ENCODE measurements around the gene AGMAT.
"Not testable (repeated sequence)": the region's sequence is repeated elsewhere in the genome, so short reads cannot be mapped to it uniquely, and the experiment has no call there.

The AGMAT gene

GRCh38 chr1:15604400-15604799, 19.5 kb upstream of the AGMAT start:
- H3K9ac ChIP-seq (ENCODE audit: low read length); DNase-seq (ENCODE audit: low read depth); H3K27me3 ChIP-seq (replicated peaks; ENCODE audit: control insufficient read depth, insufficient read depth, low read length): not testable (repeated sequence)

DNA sequence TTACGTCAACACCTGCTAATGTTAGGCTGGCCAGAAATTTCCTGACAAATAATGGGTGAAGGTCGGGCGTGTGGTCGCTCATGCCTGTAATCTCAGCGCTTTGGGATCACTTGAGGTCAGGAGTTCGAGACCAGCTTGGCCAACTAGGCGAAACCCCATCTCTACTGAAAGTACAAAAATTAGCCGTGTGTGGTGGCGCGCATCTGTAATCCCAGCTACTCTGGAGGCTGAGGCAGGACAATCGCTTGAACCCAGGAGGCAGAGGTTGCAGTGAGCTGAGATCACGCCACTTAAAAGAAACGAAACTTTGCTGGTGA, 19.1 kb upstream of the AGMAT start:
- not testable (repeated sequence) for H3K27me3 ChIP-seq (replicated peaks; ENCODE audit: control insufficient read depth, insufficient read depth, low read length); DNase-seq (ENCODE audit: low read depth); H3K36me3 ChIP-seq (ENCODE audit: control insufficient read depth, insufficient read depth, low read length, severe bottlenecking); H3K9me3 ChIP-seq (ENCODE audit: control insufficient read depth, low read length)
- peaks cover 11% of the 10 kb centered on the region for H3K4me1 ChIP-seq (ENCODE audit: control insufficient read depth, insufficient read depth, low read length)
- H3K4me3 ChIP-seq (ENCODE audit: low read length): peak overlapping the region; percentile 83
- H3K9ac ChIP-seq (ENCODE audit: low read length): peak overlapping the region; percentile 89

More at GRCh38 chr1:15604400-15604799, 19.5 kb upstream of the AGMAT start:
- not testable (repeated sequence) for H3K36me3 ChIP-seq (ENCODE audit: control insufficient read depth, insufficient read depth, low read length, severe bottlenecking); H3K4me3 ChIP-seq (ENCODE audit: low read length); H3K9me3 ChIP-seq (ENCODE audit: control insufficient read depth, low read length)
- peaks cover 11% of the 10 kb centered on the region for H3K4me1 ChIP-seq (ENCODE audit: control insufficient read depth, insufficient read depth, low read length)

DNA sequence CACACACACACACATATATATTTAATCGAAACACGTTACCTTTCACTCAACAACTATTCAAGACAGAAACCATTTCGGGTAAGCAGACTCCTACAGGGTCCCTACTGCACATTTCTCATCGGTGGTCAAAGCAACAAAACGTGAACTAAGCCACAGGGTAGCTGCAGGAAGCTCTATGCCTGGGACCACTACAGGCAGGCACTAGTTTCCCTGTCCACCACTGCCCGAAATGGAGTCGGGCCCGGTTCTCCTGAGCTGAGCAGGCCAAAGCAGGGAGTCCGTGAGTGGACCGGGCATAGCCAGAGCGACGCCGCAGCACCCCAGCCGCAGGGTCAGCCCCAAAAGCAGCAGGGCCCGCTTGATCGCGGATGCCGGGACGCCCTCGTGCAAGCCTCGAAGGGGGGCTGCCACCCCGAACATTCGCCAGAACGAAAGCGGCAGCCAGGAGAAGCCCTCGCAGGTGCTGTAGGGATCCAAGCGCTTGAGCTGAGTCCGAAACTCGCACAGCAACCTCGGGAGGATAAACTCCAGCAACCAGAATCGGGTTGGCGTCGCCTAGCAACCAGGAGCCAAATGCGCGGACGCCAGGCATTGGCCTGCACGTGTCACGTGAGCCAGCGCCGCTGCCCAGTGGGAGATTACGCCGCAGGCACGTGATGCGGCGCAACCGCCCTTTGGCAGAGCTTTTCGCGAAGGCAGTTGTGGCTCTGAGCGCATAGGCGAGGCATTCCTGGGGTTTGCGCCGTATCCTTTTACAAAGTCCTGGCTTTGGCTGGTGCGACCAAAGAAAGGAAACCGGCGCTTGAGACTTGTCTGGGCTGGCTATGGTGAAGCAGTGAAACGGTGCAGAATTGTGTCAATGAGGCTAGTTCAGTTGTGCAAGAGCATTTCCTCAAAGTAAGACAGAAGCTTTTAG, 18.5 kb upstream of the AGMAT start:
- DNase-seq (ENCODE audit: low read depth): peak; percentile 95
- H3K9ac ChIP-seq (ENCODE audit: low read length): peak overlapping the region; percentile 89
- H3K27me3 ChIP-seq (replicated peaks; ENCODE audit: control insufficient read depth, insufficient read depth, low read length): no peaks in the 10 kb centered on the region
- no peaks in the 10 kb centered on the region for H3K36me3 ChIP-seq (ENCODE audit: control insufficient read depth, insufficient read depth, low read length, severe bottlenecking)
- H3K4me1 ChIP-seq (ENCODE audit: control insufficient read depth, insufficient read depth, low read length): peaks cover 15% of the 10 kb centered on the region
- H3K9me3 ChIP-seq (ENCODE audit: control insufficient read depth, low read length): no peaks in the 10 kb centered on the region
- peak overlapping the region; percentile 83 for H3K4me3 ChIP-seq (ENCODE audit: low read length)

GRCh38 chr1:15598436-15598835, 13.6 kb upstream of the AGMAT start:
- Histone ChIP-seq H3K36me3 (ENCODE audit: control insufficient read depth, insufficient read depth, low read length, severe bottlenecking) (no peaks in the 10 kb centered on the region), H3K4me3 (ENCODE audit: low read length) (no peak overlapping the region), H3K9me3 (ENCODE audit: control insufficient read depth, low read length) (no peaks in the 10 kb centered on the region), H3K27me3 (replicated peaks; ENCODE audit: control insufficient read depth, insufficient read depth, low read length) (no peaks in the 10 kb centered on the region), H3K4me1 (ENCODE audit: control insufficient read depth, insufficient read depth, low read length) (peaks cover 22% of the 10 kb centered on the region), H3K9ac (ENCODE audit: low read length) (no peak overlapping the region)
- no peak for DNase-seq (ENCODE audit: low read depth)

DNA sequence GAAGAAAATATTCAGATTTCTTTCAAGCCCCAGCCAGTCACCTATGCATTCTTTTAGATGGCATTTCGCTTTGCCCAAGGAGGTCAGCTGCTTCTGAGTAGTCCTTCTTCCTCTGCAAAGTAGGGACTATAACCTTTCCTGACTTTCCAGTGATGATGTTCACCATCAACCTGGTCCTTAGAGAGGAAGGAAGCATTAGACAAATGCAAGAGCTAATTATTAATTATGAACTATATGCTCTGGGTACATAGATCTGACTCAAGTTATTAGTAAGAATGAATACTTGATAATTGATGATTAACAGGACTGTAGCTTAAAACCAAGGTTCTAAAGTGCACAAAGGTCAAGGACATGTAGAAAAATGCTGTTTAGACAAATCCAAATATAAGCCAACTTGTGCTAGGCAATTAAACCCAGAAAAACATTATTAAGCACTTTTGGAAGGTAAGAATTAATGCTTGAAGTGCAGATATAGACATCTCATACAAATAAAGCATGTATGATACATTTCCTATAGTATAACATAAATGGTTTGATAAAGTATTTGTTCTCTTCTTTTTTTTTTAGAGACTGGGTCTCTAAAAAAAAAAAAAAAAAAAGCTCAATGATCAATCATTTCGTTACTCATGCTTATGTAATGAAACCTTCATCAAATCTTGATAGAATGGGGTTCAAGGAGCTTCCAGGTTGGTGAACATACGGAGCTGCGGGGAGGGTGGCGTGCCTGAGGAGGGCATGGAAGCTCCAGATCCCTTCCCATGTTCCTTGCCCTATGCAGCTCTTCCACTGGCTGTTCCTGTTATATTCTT, 11.2 kb upstream of the AGMAT start:
- H3K9ac ChIP-seq (ENCODE audit: low read length): no peak overlapping the region
- H3K27me3 ChIP-seq (replicated peaks; ENCODE audit: control insufficient read depth, insufficient read depth, low read length): no peaks in the 10 kb centered on the region
- H3K36me3 ChIP-seq (ENCODE audit: control insufficient read depth, insufficient read depth, low read length, severe bottlenecking): no peaks in the 10 kb centered on the region
- H3K4me1 ChIP-seq (ENCODE audit: control insufficient read depth, insufficient read depth, low read length): peaks cover 16% of the 10 kb centered on the region
- no peak overlapping the region for H3K4me3 ChIP-seq (ENCODE audit: low read length)
- H3K9me3 ChIP-seq (ENCODE audit: control insufficient read depth, low read length): no peaks in the 10 kb centered on the region
- no peak for DNase-seq (ENCODE audit: low read depth)

GRCh38 chr1:15592285-15592684, 7.4 kb upstream of the AGMAT start:
- Histone ChIP-seq H3K4me3 (ENCODE audit: low read length) (no peak overlapping the region), H3K4me1 (ENCODE audit: control insufficient read depth, insufficient read depth, low read length) (peaks cover 5% of the 10 kb centered on the region), H3K9me3 (ENCODE audit: control insufficient read depth, low read length) (no peaks in the 10 kb centered on the region), H3K36me3 (ENCODE audit: control insufficient read depth, insufficient read depth, low read length, severe bottlenecking) (no peaks in the 10 kb centered on the region), H3K27me3 (replicated peaks; ENCODE audit: control insufficient read depth, insufficient read depth, low read length) (no peaks in the 10 kb centered on the region), H3K9ac (ENCODE audit: low read length) (no peak overlapping the region)
- no peak for DNase-seq (ENCODE audit: low read depth)

GRCh38 chr1:15583016-15583706, 1.7 kb downstream of the AGMAT start:
- no peak for DNase-seq (ENCODE audit: low read depth)
- Histone ChIP-seq H3K9me3 (ENCODE audit: control insufficient read depth, low read length) (no peaks in the 10 kb centered on the region), H3K4me3 (ENCODE audit: low read length) (no peak overlapping the region), H3K4me1 (ENCODE audit: control insufficient read depth, insufficient read depth, low read length) (no peaks in the 10 kb centered on the region), H3K36me3 (ENCODE audit: control insufficient read depth, insufficient read depth, low read length, severe bottlenecking) (no peaks in the 10 kb centered on the region), H3K9ac (ENCODE audit: low read length) (no peak overlapping the region), H3K27me3 (replicated peaks; ENCODE audit: control insufficient read depth, insufficient read depth, low read length) (no peaks in the 10 kb centered on the region)

DNA sequence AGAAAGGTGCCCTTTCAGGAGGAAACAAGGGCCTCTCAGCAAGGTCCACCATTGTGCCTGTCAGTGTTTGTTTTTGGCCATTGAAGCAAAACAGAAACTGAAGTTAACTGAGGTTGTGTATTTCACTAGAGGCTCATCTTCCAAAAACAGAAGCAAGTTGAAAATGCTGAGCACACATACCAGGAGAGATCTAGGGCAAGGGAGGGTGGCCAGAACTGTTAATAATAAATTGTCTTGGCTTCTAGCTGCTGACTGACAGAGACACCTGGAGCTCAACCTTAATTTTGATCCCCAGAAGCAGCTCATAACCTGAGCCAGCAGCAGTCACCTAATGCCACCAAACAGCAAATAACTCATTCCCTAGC, 5.2 kb downstream of the AGMAT start:
- no peaks in the 10 kb centered on the region for H3K4me1 ChIP-seq (ENCODE audit: control insufficient read depth, insufficient read depth, low read length)
- no peak overlapping the region for H3K9ac ChIP-seq (ENCODE audit: low read length)
- no peak for DNase-seq (ENCODE audit: low read depth)
- H3K4me3 ChIP-seq (ENCODE audit: low read length): no peak overlapping the region
- H3K36me3 ChIP-seq (ENCODE audit: control insufficient read depth, insufficient read depth, low read length, severe bottlenecking): peaks cover 8% of the 10 kb centered on the region
- H3K27me3 ChIP-seq (replicated peaks; ENCODE audit: control insufficient read depth, insufficient read depth, low read length): no peaks in the 10 kb centered on the region
- no peaks in the 10 kb centered on the region for H3K9me3 ChIP-seq (ENCODE audit: control insufficient read depth, low read length)

DNA sequence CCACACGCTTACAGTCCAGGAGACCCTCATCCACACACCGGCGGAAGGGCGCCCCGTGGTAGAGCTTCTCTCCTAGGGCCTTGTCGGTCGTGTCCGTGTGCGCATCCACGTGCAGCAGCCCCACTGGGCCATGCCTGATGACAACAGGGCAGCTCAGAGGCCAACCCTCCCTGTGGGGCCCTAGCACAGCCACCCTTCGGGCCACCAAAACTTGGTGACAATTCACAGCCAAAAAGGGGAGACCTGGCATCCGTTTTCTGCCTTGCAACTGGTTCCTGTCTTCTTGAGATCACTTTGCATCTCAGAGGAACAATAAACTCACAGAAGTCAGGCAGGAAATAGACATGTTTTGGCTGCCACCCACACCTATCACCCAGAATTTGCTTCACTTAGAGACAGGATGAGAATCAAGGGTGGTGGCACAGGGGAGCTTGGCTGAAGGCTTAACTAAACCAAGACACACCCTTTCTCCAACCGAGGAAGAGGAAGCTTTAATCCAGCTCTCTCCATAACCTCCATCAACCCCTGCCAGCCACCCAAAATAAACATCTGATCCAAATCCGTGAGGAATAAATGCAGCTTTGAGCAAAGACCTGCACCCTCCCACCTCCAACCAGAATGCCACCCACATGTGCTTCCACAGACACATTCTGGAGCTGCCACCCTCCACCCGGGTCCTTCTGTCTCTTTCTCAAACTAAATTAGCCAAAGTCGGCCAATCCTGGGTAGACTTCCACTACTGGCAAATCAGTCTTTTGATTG, 5.7 kb downstream of the AGMAT start:
- no peaks in the 10 kb centered on the region for H3K9me3 ChIP-seq (ENCODE audit: control insufficient read depth, low read length)
- peaks cover 10% of the 10 kb centered on the region for H3K36me3 ChIP-seq (ENCODE audit: control insufficient read depth, insufficient read depth, low read length, severe bottlenecking)
- H3K4me1 ChIP-seq (ENCODE audit: control insufficient read depth, insufficient read depth, low read length): no peaks in the 10 kb centered on the region
- DNase-seq (ENCODE audit: low read depth): no peak
- no peaks in the 10 kb centered on the region for H3K27me3 ChIP-seq (replicated peaks; ENCODE audit: control insufficient read depth, insufficient read depth, low read length)
- no peak overlapping the region for H3K9ac ChIP-seq (ENCODE audit: low read length)
- H3K4me3 ChIP-seq (ENCODE audit: low read length): no peak overlapping the region

DNA sequence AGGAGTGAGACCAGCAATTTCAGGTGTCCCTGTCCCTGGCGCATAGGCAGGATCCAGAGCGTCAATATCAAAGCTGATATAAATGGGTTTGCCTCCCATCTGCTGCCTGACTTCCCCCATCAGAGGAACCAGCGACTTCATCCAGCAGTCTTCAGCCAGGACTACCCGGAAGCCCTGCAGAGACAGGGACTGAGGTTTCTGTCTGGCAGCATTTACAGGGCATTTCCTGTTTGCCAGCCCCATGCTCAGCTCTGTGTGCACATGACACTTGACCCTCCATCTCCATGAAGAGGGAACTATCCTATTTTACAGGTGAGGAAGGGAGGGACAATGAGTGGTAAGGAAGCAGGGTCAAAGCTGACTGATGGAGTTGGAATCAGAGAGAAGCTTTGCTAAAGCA, 7.2 kb downstream of the AGMAT start:
- no peak for DNase-seq (ENCODE audit: low read depth)
- H3K9ac ChIP-seq (ENCODE audit: low read length): no peak overlapping the region
- no peaks in the 10 kb centered on the region for H3K9me3 ChIP-seq (ENCODE audit: control insufficient read depth, low read length)
- no peaks in the 10 kb centered on the region for H3K27me3 ChIP-seq (replicated peaks; ENCODE audit: control insufficient read depth, insufficient read depth, low read length)
- peaks cover 10% of the 10 kb centered on the region for H3K36me3 ChIP-seq (ENCODE audit: control insufficient read depth, insufficient read depth, low read length, severe bottlenecking)
- no peak overlapping the region for H3K4me3 ChIP-seq (ENCODE audit: low read length)
- peaks cover 7% of the 10 kb centered on the region for H3K4me1 ChIP-seq (ENCODE audit: control insufficient read depth, insufficient read depth, low read length)
